T1000 (cell line): ENCODE data around the gene RCBTB2.

Experiments used
- DNase-seq: peaks from one replicate; lab custom pipeline; 2025; ENCODE audit warnings: mixed read lengths; lab: John Stamatoyannopoulos, UW

RCBTB2 gene

DNA sequence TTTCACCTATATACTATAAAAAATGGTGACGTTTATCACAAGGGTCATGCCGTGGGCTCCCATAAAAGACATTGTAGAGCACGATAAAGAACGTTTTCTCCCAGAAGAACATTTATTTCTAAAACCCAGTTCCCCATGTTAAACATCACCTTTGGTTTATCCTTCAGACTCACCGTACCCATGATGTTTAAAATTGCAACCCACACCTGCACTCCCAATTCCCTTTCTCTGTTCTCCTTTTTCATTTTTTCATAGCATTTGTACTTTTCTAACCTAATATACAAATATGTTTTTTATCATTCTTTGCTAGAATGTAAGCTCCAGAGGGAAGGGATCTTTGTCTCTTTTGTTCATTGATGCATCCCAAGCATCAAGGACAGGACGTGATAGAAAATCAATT lies 2.0 kb downstream of the RCBTB2 start:
- no peak for DNase-seq

DNA sequence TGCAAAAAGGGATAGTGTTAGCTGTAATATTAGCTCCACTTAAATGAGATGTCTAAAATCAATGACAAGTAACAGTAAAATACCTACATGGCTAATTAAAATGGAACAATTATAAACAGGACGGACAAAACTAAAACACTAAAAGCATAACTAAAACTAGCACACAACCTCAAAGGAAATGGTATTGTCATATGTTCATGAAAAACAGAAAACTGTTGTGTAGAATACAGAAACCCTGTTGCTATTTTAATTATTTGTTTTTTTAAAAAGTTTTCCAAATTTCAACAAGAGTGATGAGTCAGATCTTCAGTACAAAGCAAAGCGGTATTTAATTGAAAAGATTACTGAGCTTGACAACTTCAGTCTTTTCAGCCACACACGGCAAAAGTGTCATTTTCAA lies 4.2 kb downstream of the RCBTB2 start:
- no peak for DNase-seq

DNA sequence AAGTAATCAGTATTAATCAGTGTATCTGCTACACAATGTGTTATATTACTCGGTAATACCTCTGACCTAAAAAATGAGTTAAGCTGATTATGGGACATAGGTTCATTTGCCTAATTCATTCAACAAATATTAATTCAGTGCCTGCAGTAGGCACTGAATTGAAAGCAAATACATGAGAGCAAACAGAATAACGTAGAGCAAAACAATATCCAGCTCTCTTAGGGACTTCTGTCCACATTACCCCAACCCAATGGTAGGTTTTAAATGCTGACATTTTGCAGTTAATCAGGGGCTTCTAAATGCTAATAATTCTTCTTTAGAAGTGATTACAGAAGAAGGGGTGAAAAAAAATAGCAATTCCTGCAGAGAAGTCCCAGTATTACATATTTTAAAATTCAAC lies 4.9 kb downstream of the RCBTB2 start:
- no peak for DNase-seq

DNA sequence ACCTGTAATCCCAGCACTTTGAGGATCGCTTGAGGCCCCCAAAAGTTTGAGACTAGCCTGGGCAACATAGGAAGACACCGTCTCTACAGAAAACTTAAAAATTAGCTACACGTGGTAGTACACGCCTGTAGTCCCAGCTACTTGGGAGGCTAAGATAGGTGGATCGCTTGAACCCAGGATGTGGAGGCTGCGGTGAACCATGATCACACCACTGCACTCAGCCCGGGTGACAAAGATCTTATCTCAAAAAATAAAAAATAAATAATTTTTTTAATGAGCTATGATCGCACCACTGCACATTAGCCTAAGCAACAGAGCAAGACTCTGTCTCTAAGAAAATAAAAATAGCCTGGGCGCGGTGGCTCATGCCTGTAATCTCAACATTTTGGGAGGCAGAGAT lies 6.6 kb downstream of the RCBTB2 start:
- no peak for DNase-seq

DNA sequence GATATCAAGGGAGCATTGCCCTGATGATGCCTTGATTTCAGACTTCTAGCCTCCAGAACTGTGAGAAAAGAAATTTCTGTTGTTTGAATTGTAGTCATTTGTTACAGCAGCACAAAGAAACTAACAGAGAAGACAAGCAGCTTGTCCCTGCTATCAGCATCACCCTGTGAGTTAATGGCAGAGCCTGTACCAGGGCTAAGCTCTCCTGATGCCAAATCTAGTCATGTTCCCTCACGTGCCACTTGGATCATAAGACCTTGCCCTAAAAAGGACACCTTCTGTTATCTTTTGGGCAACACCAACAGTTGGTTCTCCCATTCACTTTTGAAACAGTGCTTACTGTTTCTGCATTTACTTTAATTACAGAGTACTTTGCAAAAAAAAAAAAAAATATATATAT lies 14.8 kb downstream of the RCBTB2 start:
- no peak for DNase-seq

DNA sequence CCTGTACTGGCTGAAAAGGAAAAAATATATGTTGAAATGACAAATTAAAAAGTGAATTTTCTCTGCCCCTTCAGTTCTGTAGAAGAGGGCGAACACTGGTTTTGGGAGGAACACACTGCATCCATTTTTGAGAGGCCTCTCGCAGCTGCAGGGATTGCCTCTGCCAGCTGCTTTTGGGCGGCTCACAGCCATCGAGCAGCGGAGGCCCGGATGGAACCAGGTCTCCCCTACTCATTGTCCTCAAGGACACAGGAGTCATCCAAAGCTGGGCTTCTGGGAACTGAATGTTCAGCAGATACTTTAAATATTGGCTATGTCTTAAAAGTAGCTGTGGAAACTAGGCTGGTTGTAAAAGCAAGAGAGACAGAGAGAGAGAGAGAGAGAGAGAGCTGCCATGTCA lies 17.1 kb downstream of the RCBTB2 start:
- DNase-seq = no peak

DNA sequence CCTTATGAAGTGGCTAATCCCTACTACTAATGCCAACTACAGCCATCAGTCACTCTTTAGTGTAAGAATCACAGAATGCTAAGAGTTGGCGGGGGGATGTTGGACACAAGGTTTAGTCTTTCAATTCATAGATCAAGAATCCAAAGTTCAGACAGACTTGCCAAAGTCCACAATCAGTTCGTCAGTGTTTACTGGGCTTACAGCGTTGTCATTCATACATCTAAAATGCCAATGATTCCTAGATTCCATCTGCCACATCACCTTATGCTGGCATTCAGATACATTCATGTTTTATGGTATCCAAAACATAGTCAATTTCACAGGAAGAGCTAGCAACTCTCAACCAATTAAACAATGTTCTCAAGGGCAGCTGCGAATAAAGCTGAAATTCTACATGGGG lies 18.1 kb downstream of the RCBTB2 start:
- DNase-seq = no peak

DNA sequence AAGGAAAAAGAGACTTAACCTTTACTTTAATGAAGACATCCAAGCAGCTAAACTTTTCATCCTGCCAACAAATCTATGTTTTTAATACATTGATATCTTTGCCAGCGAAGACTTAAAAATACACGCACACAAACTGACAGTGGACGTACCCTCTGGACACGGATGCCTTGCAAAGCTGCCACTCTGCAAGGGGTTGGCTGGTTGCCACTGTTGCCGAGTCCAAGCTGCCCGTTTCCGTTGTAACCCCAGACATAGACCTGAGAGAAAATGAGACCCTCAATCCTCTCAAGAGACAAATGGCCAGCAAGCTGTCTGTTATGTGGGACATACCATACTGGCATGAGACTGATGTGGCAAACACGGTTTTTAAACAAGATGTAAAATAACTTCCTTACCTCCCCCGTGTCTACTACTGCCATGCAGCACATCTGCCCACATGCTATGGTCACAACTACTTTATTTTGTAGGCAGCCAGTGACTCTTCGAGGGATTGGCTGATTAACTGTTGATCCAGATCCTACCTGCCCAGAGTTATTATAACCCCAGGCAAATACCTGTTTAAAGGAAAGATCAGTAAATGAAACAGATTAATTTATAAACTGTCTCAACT lies 21.2 kb downstream of the RCBTB2 start:
- DNase-seq = no peak

DNA sequence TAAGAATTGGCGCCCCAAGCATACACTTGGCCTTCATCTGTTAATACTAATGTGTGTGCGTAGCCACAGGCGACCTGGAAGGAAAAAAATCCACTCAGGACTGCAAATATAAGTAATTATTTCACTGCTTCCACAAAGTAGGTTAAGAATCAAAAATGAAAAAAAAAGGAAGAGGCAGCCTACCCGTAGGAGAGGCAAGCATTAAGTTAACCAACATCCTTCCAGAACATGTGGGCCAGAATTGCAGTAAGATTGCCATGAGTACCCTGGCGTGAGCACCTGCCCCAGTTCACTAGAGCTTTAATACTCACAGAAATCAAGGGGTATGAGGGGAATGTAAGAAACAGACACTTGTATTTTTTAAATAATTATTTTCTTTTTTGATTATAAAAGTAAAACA lies 22.2 kb downstream of the RCBTB2 start:
- no peak for DNase-seq

DNA sequence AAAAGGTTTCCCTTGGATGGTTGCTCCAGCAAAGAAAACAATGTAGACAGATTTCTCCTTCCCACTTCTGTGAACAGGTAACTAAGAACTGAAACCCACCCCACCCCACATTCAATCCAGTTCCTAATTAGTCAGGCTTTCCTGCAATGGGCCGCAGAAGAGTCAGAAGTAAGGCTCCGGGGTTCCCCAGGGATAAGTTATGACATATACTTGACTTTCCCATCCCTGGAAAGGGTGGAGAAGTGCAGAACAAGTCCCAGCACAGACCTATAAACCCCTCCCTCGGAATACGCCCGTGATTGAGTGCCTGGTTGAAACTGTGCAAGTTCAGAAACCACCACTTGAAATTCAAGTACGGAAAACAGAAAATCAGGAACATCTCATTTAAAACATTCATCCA lies 24.9 kb downstream of the RCBTB2 start:
- no peak for DNase-seq

DNA sequence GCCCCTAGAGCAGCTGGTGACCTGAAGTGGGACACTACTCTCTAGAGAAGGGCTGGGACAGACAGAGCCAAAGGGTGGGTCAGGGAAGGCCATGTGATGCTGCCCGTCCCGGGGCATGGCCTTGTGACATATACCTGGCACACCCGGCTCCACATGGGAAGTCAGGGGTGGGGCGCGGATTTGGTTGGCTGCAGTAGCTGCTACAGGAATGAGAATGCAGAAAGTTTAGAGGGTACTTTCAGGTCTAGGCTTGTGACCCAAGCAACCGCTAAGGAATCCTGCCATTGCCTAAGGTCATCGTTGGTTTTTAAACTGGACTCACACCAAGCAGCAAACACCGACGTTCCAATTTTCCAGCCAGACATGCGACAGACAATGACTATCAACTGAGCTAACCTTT lies 25.9 kb downstream of the RCBTB2 start:
- DNase-seq = no peak

DNA sequence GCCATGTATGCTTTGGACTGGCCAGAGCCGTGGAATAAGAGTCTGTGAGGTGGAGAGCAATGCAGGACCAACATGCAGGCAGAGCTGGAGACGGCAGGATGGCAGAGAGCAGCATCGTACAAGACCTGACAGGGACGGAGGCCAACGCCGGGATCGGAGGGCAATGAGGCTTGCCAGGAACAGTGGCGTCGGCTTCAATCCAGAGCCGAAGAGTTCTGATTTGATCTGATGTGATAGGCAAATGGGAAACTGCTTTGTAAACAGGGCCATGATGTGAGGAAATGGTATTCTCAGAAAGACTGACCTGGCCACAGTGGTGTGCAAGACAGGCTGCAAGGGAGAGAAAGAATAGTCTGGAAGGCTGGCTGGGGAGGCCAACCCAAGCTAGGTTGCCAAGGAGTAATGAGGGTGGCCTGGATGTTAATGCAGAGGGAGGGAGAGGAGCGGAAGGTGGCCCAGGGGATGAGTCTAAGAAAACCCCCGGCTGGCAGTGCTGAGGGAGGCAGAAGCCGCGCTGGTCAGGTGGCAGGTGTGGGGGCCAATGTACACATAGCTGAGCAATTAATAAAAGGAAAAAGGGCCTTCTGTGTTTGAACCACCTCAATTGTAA lies 26.7 kb downstream of the RCBTB2 start:
- no peak for DNase-seq

DNA sequence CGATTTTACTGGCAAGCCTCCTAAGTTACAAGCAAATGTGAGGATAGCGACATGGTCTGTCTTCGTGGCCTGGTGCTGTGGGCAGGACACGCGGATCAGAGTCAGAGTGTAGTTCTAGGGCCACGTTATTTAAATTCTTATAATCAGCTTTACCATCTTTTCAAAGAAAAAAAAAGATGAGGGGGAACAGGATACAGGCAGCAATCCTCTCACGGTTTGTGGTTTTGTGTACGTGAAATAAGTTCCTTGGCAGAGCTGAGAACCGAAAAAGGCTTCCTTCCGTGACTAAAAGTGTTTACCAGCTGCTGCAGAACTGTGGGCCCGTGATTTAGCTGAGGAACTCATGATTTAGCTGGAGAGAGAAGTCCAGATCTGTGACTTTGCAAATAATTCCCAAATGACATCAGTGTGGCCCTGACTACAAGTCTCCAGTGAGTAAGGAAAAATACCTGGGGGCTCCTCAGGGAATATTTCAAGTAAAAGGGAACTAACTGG lies 27.2 kb downstream of the RCBTB2 start:
- DNase-seq = no peak

DNA sequence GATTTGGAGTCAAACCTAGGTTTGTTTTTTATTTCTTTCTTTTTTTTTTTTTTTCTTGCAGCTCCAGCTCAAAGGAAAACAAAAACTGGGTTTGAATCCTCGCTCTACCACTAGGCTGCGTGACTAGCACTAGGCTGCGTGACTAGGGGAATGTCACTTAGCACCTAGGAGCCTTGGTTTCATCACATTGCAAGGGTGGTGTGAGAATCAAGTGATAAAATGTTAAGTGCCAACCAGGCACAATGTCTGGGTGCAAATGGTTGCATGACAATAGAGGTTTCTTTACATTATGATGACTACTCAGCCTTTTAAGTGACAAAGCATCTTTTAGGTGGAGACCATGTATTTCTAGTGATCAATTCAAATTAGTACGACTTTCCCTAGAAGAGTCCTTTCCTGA lies 27.9 kb downstream of the RCBTB2 start:
- no peak for DNase-seq

DNA sequence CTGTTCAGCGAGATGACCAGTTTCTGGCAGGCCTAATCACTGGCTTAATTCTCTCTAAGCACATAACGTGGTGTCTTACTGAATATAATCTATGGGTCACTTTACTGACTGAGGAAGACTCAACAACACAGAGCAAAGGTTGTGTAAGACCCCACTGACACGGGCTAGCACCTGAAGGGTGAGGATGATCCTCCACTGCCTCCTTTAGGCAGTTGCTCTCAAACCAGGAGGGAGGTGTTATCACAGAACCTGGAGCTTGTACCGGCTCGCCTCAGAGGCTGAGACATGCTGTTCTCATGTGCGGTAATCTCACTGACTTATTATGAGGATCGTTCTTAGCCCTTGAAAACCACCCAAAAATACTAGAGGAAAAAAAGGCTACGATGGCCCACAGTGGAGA lies 28.3 kb downstream of the RCBTB2 start:
- DNase-seq = no peak

DNA sequence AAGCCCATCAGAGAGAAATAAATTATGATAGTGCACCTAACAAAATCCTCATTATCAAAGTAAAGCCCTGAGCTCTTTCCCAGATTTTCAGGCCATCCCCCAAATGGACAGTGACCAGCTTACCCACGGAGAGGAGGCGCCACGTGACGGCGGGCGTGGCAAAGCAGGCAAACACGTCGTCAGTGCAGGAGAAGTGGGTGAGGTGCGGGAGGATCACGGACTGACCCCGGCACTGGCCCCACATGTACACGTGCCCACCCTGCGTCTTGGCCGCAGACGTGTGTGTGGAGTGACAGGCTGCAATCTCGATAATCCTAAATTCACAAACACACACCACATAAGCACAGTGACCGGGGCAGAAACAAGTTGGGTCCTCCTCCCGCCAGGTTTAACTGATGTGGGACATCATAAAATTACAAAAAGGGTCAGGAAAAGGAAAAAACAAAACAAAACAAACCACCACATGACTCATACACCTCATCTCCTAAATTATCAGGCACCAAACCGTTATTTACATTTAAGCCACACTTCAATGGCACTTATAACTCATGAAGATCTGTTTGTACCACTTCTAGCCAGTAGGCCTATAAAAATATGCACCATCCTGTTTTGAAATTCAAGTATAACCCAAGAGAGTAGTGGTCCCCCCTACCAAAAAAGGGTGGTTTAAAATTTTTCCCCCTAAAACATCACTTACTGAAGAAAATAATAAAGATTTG lies 30.1 kb downstream of the RCBTB2 start:
- DNase-seq = no peak

DNA sequence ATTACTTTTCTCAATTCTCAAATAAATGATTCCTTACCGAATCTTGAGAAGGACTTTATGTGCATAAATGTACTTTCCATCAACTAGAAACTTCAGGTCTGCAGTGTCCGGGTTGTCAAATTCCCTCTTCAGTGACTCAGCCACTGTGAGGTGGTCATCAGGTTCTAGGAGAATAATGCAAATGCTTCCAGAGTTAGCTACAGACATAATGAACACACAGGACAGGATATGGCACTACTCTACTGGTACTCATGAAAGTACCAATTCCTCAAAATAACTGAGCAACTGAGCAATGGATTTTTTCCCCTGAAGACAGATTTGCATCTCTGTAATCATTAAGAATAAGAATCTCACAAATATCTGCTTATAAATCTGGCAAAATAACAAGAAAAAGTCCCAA lies 31.2 kb downstream of the RCBTB2 start:
- DNase-seq = no peak

DNA sequence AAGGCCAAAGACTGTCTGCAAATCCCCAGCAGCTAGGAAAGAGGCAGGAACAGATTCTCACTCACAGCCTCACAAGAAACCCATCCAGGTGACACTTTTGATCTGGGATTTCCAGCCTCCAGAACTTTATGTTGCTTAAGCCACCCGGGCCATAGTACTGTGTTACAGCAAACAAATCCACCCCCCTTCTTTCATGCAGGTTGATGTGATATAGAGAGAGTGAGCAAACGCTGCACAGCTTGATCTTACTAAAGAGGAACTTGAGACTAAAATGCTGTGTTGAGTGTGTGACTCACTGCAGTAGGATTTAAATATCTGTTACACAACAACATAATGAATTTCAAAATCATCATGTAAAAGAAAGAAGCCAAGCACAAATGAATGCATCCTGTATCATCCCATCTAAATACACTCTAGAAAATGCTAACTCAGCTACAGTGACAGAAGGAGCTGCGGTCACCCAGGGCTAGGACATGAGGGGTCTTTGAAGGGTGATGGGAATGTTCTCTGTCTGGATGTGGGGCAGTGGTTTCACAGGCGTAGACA lies 32.2 kb downstream of the RCBTB2 start:
- DNase-seq = no peak

DNA sequence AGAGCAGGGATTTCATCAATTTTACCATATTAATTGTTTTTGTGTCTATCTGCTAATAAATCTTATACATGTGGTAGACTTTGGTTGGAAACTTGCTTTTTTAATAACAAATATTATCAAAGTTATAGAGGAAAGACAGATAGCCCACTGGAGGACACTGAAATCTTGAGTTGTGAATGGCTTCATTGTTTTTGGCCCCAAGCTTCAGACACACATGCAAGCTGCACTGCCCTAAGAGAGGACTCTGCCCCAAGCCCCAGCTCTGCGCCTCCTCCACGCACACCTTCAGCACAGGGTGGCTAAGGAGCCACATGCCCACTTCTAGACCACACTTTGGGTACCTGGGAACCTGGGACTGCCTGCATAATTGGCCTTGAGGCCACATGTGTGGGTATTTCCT lies 35.2 kb downstream of the RCBTB2 start:
- no peak for DNase-seq

DNA sequence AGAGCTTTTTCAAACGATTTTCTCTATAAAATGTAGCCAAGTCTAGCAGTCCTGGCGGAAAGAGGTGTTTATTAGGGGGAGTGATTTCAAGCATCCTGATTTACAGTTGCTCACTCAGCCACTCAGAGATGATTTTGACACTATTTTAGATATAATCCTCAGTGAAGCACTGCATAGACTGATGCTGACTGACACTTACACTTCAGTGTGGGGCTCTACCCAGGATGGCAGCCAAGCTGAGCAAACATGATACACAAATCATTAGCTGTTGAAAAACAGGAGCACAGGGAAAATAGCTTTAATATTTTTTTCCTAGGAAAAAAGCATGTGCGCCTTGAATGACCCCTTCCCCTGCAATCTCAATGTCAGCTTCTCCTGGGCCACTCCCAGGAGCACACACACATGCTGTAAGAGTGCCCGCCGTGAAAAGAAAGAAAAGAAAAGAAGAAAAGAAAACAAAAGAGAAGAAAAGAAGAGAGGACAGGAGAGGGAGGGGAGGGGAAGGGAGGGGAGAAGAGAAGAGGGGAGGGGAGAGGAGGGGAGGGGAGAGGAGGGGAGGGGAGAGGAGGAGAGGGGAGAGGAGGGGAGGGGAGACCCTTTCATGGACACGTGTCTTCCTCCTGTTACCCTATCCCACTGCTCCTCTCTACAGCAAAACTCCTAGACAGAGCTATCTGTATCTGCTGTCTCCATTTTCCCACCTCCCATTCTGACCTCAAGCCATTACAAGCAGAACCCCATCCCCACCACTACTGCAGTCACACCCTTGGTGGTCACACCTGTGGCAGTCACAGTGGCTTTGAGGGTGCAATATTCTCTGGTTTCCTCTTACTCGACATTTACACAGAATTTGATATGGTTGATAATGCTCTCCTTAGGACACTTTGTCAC lies 36.4 kb downstream of the RCBTB2 start:
- no peak for DNase-seq

DNA sequence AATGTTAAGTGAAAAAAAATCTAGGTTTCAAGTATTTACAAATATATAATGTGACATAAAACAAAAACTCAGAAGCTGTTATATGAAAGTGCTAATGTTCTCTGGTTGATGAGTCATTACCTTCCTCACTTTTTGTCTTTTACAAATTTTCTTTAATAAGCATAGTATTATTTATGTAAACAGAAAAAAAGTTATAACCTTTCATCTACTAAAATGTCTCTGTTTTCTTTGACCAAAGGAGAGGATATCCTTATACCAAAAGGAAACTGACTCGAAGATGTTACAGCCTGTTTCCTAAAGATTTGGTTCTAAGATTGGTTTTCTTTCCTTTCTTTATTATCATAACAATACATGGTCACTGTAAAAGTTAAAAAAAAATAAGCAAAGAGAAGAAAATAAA lies 38.0 kb downstream of the RCBTB2 start:
- no peak for DNase-seq

DNA sequence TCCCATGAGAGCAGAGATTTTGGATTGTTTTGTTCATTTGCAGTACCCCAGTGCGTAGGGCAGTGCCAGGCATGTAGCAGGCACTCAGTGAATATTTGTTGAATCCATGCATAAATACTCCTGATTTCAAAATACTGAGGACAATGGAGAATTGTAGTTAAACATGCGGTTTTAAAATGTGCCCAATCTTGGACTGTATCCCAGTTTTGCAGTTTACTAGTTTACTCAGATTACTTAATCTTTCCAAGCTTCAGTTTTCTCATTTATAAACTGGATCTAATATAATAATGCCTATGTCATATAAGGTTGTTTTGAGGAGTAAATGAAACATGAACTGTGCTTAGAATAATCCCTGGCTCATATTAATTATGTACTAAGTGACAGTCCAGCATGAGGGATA lies 39.0 kb downstream of the RCBTB2 start:
- no peak for DNase-seq
